Pancreas (tissue), 10 donors: ENCODE measurements around the gene SPATA21. TPM values are rescaled to one million over a fixed set of nuclear protein-coding genes. Genes with fewer than 3 reads are reported as not detected.

Experiments used
- ATAC-seq, 4 donors: fragments of 200-7000 bp; cut with Tn5 transposase; one replicate each; pipeline versions ENCODE4 v1.8.0 to v1.9.1; 2020; ENCODE audit warnings: mild to moderate bottlenecking in 4 of 4, moderate library complexity in 4 of 4
- DNase-seq, 6 donors: peaks; one replicate each; pipeline ENCODE4 v3.0.0-alpha.2; 2020
- FAIRE-seq: peaks from 2 replicates; lab custom pipeline; 2012; peaks lifted over from hg19 to GRCh38; lab: Jason Lieb, UNC
- H3K27ac ChIP-seq, 4 donors: fragments of 200-600 bp; sonication (generic); 1 replicate in 3 of 4; 2 replicates in 1 of 4; pipeline versions ENCODE4 v1.5.0 to v1.8.0; 2020
- H3K27me3 ChIP-seq, 4 donors: fragments of 200-600 bp; one replicate each; pipeline ENCODE4 v1.8.0; 2021
- H3K36me3 ChIP-seq, 3 donors: fragments of 200-600 bp; sonication (generic) in 1 of 3; one replicate each; pipeline versions ENCODE4 v1.5.0 to v1.8.0; 2020 to 2021
- H3K4me1 ChIP-seq, 3 donors: fragments of 200-600 bp; one replicate each; pipeline ENCODE4 v1.8.0; 2021
- H3K4me3 ChIP-seq, 4 donors: fragments of 200-600 bp; sonication (generic) in 2 of 4; one replicate each; pipeline versions ENCODE4 v1.5.0 to v1.8.0; 2020 to 2021
- H3K9me3 ChIP-seq, 4 donors: fragments of 200-600 bp; one replicate each; pipeline ENCODE4 v1.8.0; 2021
- CTCF ChIP-seq, 4 donors: fragments of 200-600 bp; sonication (generic) in 3 of 4; IDR thresholded peaks; one replicate each; pipeline versions ENCODE4 v1.5.0 to v1.8.0; 2021; ENCODE audit warnings: antibody characterized with exemption in 4 of 4
- WGBS, 2 donors: extraction: QIAGEN DNeasy Blood & Tissue Kit; methylation state at CpG; one replicate each; pipeline ENCODE4 v1.1.7; 2013; 5-methylcytosine and 5-hydroxymethylcytosine counted together
- intact Hi-C, 3 donors: fragments of 100-400 bp; cut with DNase I; formaldehyde crosslinking; loops; one replicate each; pipeline versions ENCODE4 v1.11.1 to v1.14.2; 2022
- polyA plus RNA-seq, 2 donors: library from polyadenylated mRNA; stranded (reverse); fragments of 200-250 nt; gene quantifications; one replicate each; pipeline ENCODE4 v1.2.3, GENCODE V29; 2013
- total RNA-seq, 6 donors: library from RNA; stranded (reverse); fragmentation: NEBNext Ultra II Directional in 4 of 6; extraction: Animal tissue kit (Norgen Biotek cat#: 25700) in 4 of 6; gene quantifications; one replicate each; pipeline versions ENCODE4 v1.2.1 to v1.2.4, GENCODE V29; 2021 to 2023
- donor health status: healthy with polysubstance abuse.
- donor health status: DM: no; HTN: no; CAD: no; lungs with moderate emphysema.
- donor health status: DM: no; HTN: no; CAD: no.
- donor health status: control.
- donor health status: control.
- donor health status: Bipolar disorder and iron deficiency.
- donor health status: DM: yes; HTN: yes; CAD: no.
- donor health status: DM: no; HTN: no; CAD: no.
- donor health status: DM: no; HTN: no; CAD: no.
- donor health status: DM: yes; HTN: yes; CAD: no.

Gene SPATA21
- total and polyA plus RNA-seq, 8 donors, result 0.53 to 0.90 (median 0.77) TPM; not detected in 5

- 83 to 86% methylated on average over 21 of the region's 21 CpGs for WGBS, 2 donors
- no peak for TF ChIP-seq CTCF (IDR thresholded peaks at IDR 0.05)
- Histone ChIP-seq H3K27me3 (no peaks in the 10 kb centered on the region), H3K27ac (no peak overlapping the region), H3K4me1 (peaks cover 0 to 12% (median 0%) of the 10 kb centered on the region in 3 donors), H3K4me3 (no peak overlapping the region), H3K9me3 (no peaks in the 10 kb centered on the region), H3K36me3 (peaks cover 0 to 29% (median 0%) of the 10 kb centered on the region in 3 donors)
- intact Hi-C loops, result no loop called here
- FAIRE-seq (no peak), ATAC-seq (no peak), DNase-seq (peak in 1 of 6 donors; percentile 56)
Measured at GRCh38 chr1:16392740-16393569, 44.3 kb downstream of the SPATA21 start.

- no peak for TF ChIP-seq CTCF (IDR thresholded peaks at IDR 0.05)
Measured at GRCh38 chr1:16391411-16391810, 45.8 kb downstream of the SPATA21 start.

GRCh38 chr1:16387201-16388188, 49.7 kb downstream of the SPATA21 start:
- Histone ChIP-seq H3K4me1 (peaks cover 0 to 31% (median 13%) of the 10 kb centered on the region in 3 donors), H3K27me3 (no peaks in the 10 kb centered on the region), H3K4me3 (peak overlapping the region in 1 of 4 donors; percentile 1), H3K27ac (peak overlapping the region in 2 of 4 donors; percentile 4 to 5), H3K36me3 (no peaks in the 10 kb centered on the region), H3K9me3 (no peaks in the 10 kb centered on the region)
- TF ChIP-seq CTCF (IDR thresholded peaks at IDR 0.05), result no peak
- WGBS, 2 donors, result 62 to 63% methylated on average over 14 of the region's 14 CpGs
- intact Hi-C loops, result no loop called here
- DNase-seq (no peak), FAIRE-seq (no peak), ATAC-seq (peak; percentile 24 to 57 (median 42))

More at GRCh38 chr1:16391411-16391810, 45.8 kb downstream of the SPATA21 start:
- no peak overlapping the region for H3K27ac ChIP-seq
- H3K4me3 ChIP-seq, result no peak overlapping the region
- FAIRE-seq (no peak), ATAC-seq (no peak), DNase-seq (no peak)
- peaks cover 0 to 21% (median 0%) of the 10 kb centered on the region in 3 donors for H3K36me3 ChIP-seq
- intact Hi-C loops, result no loop called here
- H3K4me1 ChIP-seq, result peaks cover 0 to 24% (median 8%) of the 10 kb centered on the region in 3 donors
- 68 to 71% methylated on average over 3 of the region's 3 CpGs for WGBS, 2 donors
- no peaks in the 10 kb centered on the region for H3K9me3 ChIP-seq
- no peaks in the 10 kb centered on the region for H3K27me3 ChIP-seq

- Histone ChIP-seq H3K36me3 (no peaks in the 10 kb centered on the region), H3K4me3 (no peak overlapping the region), H3K27me3 (no peaks in the 10 kb centered on the region), H3K4me1 (peaks cover 0 to 27% (median 13%) of the 10 kb centered on the region in 3 donors), H3K27ac (peak overlapping the region in 2 of 4 donors; percentile 5 to 15), H3K9me3 (no peaks in the 10 kb centered on the region)
- 50 to 60% methylated on average over 5 of the region's 5 CpGs for WGBS, 2 donors
- DNase-seq (no peak), FAIRE-seq (no peak), ATAC-seq (peak; percentile 36 to 55 (median 52))
- intact Hi-C loops, result no loop called here
- TF ChIP-seq CTCF (IDR thresholded peaks at IDR 0.05), result no peak
Measured at GRCh38 chr1:16386454-16387113, 50.6 kb downstream of the SPATA21 start.
